ENCODE data around the gene PYGB. TPM values are rescaled to one million over a fixed set of nuclear protein-coding genes. Genes with fewer than 3 reads are reported as not detected.

PYGB gene
- total RNA-seq (2014; rRNA removed; shearing (Covaris generic); ENCODE audit: low replicate concordance): 288 and 323 TPM in 2 replicates

DNA sequence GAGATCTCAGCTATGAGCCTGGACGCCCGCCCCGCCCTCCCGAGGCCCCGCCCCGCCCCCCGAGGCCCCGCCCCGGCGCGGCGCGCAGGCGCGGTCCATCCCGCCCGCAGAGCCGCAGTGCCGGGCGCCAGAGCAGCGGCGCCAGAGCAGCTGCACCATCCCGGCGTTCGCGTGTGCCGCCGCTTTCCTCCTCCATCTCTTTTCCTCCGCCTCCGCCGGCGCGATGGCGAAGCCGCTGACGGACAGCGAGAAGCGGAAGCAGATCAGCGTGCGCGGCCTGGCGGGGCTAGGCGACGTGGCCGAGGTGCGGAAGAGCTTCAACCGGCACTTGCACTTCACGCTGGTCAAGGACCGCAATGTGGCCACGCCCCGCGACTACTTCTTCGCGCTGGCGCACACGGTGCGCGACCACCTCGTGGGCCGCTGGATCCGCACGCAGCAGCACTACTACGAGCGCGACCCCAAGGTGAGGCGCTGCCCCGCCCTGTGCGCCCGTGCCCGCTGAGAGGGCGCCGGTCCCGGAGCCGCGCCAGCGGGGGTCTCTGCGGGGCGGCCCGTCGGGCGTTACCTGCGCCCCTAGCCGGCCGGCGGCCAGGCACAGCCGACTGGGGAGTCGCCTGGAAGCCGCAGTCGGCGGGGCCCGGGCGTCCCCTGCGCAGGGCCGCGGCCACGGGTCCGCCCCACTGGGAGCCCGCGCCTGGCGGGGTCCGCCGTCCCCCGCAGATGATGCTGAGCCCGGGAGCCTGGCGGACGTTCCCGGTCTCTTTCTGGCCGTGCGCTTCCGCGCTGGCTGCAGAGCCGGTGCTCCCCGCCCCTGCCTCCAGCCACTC, at the start of gene PYGB:
TSS of gene PYGB (plus strand) at position 130 of the 830 bp plus-strand sequence. CDS start at position 224, 94 bp downstream.
- DNase-seq (ENCODE audit: low read depth): peak; percentile 90

DNA sequence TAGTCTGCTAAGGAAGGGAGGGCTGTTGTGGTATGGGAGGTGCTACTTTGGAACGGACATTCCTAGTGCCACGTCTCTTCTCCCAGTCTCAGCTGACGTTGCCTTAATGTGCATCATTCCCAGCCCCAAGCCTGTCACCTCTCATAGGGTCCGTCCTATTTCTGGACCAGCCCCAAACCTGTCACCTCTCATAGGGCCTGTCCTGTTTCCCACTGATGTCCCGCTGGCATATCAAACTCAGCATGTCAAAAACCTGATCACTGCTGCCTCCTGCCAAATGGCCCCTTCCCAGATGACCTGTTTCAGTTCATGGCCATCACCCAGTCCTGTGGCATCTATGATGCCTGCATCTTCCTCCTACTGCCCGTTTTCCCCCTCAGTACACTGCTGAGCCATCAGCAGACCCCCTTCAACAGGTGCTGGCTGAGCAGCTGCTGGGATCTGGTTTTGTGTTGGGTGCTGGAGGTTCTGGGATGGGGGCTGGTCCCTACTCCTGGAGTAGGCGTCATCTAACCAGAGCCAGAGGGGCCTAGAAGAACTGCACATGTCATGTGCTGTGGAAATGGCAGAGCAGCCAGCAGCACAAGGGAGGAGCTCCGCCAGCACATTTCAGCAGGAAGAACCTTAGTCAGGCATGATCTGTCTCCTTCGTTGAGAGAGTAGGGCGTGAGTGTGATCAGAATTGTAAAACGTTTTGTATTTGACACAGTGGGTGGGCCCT, 49.1 kb upstream of the PYGB start:
- in situ Hi-C loops (cut with HindIII; ENCODE audit: low pct_unique_long_range_greater_than_20kb, low sequenced_read_pairs): no loop called here
- no peak for DNase-seq (ENCODE audit: low read depth)

More for the DNA sequence above, at the start of gene PYGB:
- in situ Hi-C loops (cut with HindIII; ENCODE audit: low pct_unique_long_range_greater_than_20kb, low sequenced_read_pairs): no loop called here

GRCh38 chr20:25199473-25200260, 48.2 kb upstream of the PYGB start:
- DNase-seq (ENCODE audit: low read depth): no peak
- in situ Hi-C loops (cut with HindIII; ENCODE audit: low pct_unique_long_range_greater_than_20kb, low sequenced_read_pairs): no loop called here

DNA sequence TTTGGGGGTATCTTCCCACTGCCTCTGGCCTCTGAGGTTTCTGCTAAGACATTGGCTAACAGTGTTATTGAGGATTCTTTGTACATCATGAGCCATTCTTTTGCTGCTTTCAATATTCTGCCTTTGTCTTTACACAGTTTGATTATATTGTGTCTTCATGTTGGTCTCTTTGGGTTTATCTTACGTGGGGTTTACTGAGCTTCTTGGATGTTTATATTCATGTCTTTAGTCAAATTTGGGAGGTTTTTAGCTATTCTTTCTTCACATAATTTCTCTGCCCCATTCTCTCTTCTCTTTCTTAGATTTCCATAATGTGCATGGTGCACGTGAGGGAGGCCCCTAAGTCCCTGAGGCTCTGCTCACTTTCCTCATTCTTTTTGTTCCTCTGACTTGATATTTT, 44.8 kb upstream of the PYGB start:
- in situ Hi-C loops (cut with HindIII; ENCODE audit: low pct_unique_long_range_greater_than_20kb, low sequenced_read_pairs): no loop called here
- DNase-seq (ENCODE audit: low read depth): no peak

DNA sequence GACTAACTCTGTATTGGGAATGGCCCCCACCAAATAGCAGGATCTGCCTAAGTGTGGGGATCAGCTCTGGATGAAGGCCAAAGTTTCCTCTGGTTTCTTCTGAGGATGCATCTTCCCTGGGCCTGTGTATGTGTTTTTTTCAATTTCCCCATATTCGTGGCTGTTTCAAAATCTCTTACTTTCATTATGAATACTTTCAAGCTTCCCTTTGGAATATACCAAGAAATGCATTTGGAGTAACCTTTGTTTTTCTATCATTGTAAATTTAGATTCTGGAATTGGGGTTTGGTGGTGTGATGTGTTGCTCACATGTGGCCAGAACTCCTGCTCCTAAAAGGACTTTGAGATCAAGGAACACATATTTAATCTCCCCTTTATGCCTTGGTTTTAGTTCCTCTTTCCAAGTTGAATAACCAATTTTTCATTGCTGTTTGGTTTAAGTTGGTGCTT, 44.0 kb upstream of the PYGB start:
- in situ Hi-C loops (cut with HindIII; ENCODE audit: low pct_unique_long_range_greater_than_20kb, low sequenced_read_pairs): no loop called here
- no peak for DNase-seq (ENCODE audit: low read depth)

DNA sequence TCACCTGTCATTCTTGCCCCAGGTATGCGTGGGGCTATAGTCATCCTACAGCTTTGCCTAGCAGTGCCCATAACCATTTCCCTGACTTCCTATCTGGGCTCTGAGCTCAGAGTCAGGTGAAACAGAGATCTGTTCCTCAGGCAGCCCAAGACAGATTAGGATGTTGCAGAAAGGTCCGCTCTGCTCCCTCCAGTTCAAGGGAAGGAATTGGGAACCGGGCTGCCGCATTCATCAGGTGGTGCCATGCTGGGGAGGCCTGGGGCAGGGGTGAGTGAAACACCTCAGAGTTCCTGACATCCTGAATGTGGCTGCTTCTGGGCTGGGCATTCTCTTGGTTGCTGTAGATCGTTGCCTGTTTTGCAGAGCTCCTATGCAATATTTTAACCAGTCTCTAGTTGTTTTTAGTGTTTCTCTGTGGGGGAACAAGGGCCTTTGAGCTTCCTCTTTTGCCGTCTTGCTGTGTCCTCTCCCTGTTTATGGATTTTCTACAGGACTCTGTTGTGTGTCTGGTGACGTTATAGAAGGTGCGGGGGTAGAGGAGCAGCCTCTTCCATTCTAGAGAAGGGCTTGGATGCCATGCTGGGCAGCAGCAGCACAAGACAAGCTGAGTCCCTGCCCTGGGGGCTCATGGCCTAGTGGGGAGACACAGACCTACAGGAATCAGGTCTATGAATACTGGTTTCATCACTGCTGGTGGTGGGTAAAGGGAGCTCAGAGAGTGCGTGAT, 43.2 kb upstream of the PYGB start:
- in situ Hi-C loops (cut with HindIII; ENCODE audit: low pct_unique_long_range_greater_than_20kb, low sequenced_read_pairs): no loop called here
- DNase-seq (ENCODE audit: low read depth): no peak

GRCh38 chr20:25205277-25206062, 42.4 kb upstream of the PYGB start:
- no peak for DNase-seq (ENCODE audit: low read depth)
- in situ Hi-C loops (cut with HindIII; ENCODE audit: low pct_unique_long_range_greater_than_20kb, low sequenced_read_pairs): no loop called here

GRCh38 chr20:25206063-25206403, 41.9 kb upstream of the PYGB start:
- DNase-seq (ENCODE audit: low read depth): no peak
- in situ Hi-C loops (cut with HindIII; ENCODE audit: low pct_unique_long_range_greater_than_20kb, low sequenced_read_pairs): no loop called here

DNA sequence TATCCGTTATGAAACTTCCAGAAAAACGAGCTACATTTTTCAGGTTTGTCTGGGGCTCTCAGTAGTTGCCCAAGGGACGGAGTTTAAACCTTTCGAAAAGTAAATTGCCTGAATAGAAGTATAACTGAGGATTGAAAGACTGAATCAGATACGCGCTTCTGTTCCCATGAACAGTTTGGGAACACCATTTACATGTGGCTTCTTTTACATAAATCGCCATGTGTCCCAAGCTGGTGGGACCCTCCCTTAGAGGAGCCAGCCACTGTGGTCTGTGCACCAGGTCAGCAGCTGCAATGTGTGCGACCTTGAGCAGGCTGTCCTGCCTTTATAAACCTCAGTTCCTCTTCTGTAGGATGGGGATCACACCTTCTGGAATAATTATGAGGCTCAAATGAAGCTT, 41.3 kb upstream of the PYGB start:
- DNase-seq (ENCODE audit: low read depth): no peak
- in situ Hi-C loops (cut with HindIII; ENCODE audit: low pct_unique_long_range_greater_than_20kb, low sequenced_read_pairs): no loop called here

DNA sequence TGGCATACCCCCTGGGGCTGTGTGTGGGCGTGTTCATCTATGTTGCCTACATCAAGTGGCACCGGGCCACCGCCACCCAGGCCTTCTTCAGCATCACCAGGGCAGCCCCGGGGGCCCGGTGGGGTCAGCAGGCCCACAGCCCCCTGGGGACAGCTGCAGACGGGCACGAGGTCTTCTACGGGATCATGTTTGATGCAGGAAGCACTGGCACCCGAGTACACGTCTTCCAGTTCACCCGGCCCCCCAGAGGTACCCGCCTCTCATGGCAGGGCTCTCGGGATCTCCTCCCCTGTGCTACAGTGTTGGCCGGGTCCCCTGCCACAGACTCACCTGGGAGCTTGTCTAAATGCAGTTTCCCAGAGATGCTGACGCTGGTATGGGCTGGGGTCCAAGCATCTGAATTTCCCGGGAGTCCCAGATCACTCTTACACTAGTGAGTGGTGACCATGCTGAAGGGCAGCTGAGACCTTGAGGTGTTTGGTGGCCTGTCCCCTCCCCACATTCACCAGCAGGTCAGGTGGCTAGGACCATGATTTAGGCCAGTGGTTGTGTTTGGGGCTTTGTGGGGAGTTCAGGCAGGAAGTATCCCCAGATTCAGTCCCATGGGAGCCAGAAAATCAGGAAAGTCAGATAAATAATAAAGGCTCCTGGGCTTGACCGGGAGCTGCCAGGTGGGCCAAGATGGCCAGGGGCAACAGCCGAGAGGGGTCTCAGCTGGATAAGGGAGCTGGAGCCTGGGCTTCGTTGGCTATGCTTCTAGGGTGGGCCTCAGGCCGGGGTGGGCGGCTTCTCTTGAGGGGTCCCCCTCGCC, 40.5 kb upstream of the PYGB start:
- DNase-seq (ENCODE audit: low read depth): no peak
- in situ Hi-C loops (cut with HindIII; ENCODE audit: low pct_unique_long_range_greater_than_20kb, low sequenced_read_pairs): no loop called here

DNA sequence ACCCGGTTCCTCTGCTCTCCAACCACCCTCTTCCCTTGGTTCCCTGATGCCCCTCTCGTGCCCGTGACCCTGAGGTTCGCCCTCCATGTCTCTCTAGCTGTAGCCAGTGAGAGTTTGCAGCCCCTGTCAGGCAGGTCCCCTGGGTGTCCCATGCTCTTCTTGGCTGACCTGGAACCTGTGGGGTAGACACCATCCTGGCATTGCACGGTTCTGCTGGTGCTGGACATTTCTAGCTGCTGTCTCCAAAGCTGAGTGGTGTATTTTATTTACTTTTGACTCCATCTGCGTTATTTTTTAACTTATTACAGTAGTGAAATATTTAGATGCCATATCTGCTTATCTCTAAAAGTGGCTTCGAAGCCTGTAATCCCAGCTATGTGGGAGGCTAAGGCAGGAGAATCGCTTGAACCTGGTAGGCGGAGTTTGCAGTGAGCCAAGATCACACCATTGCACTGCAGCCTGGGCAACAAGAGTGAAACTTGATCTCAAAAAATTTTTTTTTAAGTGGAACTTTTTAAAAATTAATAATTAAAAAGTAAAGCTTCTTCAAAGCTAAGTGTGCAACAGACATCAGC, 39.8 kb upstream of the PYGB start:
- DNase-seq (ENCODE audit: low read depth): no peak
- in situ Hi-C loops (cut with HindIII; ENCODE audit: low pct_unique_long_range_greater_than_20kb, low sequenced_read_pairs): no loop called here

- in situ Hi-C loops (cut with HindIII; ENCODE audit: low pct_unique_long_range_greater_than_20kb, low sequenced_read_pairs): no loop called here
- DNase-seq (ENCODE audit: low read depth): no peak
Observed at GRCh38 chr20:25209400-25209799, 38.5 kb upstream of the PYGB start.

GRCh38 chr20:25209911-25210310, 38.0 kb upstream of the PYGB start:
- in situ Hi-C loops (cut with HindIII; ENCODE audit: low pct_unique_long_range_greater_than_20kb, low sequenced_read_pairs): no loop called here
- DNase-seq (ENCODE audit: low read depth): no peak

DNA sequence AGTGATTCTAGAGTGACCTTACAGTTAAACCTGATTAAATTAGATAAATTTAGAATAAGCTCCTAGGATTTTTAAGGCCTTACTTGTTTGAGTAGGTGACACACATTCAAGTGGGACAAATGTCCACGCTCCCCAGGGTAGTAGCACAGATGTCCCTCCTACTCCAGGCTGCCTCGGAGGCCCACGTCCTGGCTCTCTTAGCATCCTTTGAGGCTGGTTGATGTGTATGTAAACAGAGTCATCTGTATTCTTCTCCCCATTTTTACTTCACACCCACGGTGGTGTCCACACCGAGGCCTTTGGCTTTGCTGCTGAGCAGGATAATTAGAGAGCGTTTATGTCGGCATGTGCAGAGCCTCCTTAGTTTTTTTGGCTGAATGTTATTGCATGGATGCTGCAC, 36.6 kb upstream of the PYGB start:
- in situ Hi-C loops (cut with HindIII; ENCODE audit: low pct_unique_long_range_greater_than_20kb, low sequenced_read_pairs): no loop called here
- DNase-seq (ENCODE audit: low read depth): no peak

GRCh38 chr20:25212242-25212641, 35.6 kb upstream of the PYGB start:
- DNase-seq (ENCODE audit: low read depth): no peak
- in situ Hi-C loops (cut with HindIII; ENCODE audit: low pct_unique_long_range_greater_than_20kb, low sequenced_read_pairs): no loop called here

- DNase-seq (ENCODE audit: low read depth): no peak
- in situ Hi-C loops (cut with HindIII; ENCODE audit: low pct_unique_long_range_greater_than_20kb, low sequenced_read_pairs): no loop called here
Observed at GRCh38 chr20:25213566-25214425, 34.1 kb upstream of the PYGB start.
